H1 (cell line): ENCODE measurements around the gene BPI. TPM values are rescaled to one million over a fixed set of nuclear protein-coding genes. Genes with fewer than 3 reads are reported as not detected.

Experiments
- CEBPB ChIP-seq: IDR thresholded peaks from 2 replicates; pipeline ENCODE4 v1.6.1; 2012; ENCODE audit warnings: low read depth, low read length
- CHD2 ChIP-seq: IDR thresholded peaks from 2 replicates; pipeline ENCODE4 v1.6.1; 2012; ENCODE audit warnings: low read length, improper control_type of control experiment
- KDM1A ChIP-seq: fragments of 200-600, 300-600 bp; sonication (generic); IDR thresholded peaks from 2 replicates; pipeline ENCODE4 v1.7.1; 2016; ENCODE audit warnings: mild to moderate bottlenecking, low read length, borderline replicate concordance
- YY1 ChIP-seq: IDR thresholded peaks from 2 replicates; pipeline ENCODE4 v1.6.1; 2011; ENCODE audit warnings: low read depth, mild to moderate bottlenecking, low read length
- polyA plus RNA-seq, 7 experiments: library from polyadenylated mRNA; depleted of rRNA in 3 of 7; stranded (reverse) in 5 of 7; unstranded in 2 of 7; fragments of >200 nt in 5 of 7; fragments of 200-250 nt in 2 of 7; gene quantifications; 1 replicate in 5 of 7; 2 replicates in 1 of 7; 4 replicates in 1 of 7; pipeline versions ENCODE4 v1.2.1 to v1.2.3, GENCODE V29; 2011 to 2013; ENCODE audit warnings: missing spikeins in 2 of 7, mixed read lengths in 2 of 7
- total RNA-seq: library from RNA; stranded (reverse); fragmentation: NEBNext Ultra II Directional; extraction: Animal tissue kit (Norgen Biotek cat#: 25700); gene quantifications from 2 replicates; pipeline ENCODE4 v1.2.1, GENCODE V29; 2021
- TF ChIP-seq, protein P1 (sequence below): fragments of 300-600 bp; sonication (generic); IDR thresholded peaks from 2 replicates; pipeline ENCODE4 v1.7.1; 2012; ENCODE audit warnings: low read length, moderate library complexity, mild to moderate bottlenecking, inconsistent platforms; ENCODE audit not compliant: insufficient replicate concordance

BPI gene
- total and polyA plus RNA-seq, 2 of the 8 experiments (the other 6 are each of a cell fraction or from before 2014, with no cell fraction given), result not detected

DNA sequence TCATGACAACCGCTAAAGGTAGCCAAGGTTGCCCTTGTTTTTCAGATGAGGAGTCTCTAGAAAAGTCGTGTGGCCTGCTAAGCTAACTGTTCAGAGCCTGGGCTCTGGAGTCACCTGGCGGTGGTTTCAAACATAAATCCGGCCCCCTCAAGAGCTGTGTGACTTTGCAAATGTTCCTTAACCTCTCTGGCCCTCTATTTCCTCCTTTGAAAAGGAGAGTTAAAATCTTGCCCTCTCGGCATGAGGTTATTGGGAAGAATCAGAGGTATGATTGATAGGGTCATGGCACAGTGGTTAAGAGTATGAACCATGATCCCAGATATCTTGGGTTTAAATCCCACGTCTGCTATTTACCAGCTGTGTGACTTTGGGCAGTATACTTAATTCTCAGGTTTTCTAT lies 36.7 kb downstream of the BPI start (continued):
- TF ChIP-seq, protein P1, sequence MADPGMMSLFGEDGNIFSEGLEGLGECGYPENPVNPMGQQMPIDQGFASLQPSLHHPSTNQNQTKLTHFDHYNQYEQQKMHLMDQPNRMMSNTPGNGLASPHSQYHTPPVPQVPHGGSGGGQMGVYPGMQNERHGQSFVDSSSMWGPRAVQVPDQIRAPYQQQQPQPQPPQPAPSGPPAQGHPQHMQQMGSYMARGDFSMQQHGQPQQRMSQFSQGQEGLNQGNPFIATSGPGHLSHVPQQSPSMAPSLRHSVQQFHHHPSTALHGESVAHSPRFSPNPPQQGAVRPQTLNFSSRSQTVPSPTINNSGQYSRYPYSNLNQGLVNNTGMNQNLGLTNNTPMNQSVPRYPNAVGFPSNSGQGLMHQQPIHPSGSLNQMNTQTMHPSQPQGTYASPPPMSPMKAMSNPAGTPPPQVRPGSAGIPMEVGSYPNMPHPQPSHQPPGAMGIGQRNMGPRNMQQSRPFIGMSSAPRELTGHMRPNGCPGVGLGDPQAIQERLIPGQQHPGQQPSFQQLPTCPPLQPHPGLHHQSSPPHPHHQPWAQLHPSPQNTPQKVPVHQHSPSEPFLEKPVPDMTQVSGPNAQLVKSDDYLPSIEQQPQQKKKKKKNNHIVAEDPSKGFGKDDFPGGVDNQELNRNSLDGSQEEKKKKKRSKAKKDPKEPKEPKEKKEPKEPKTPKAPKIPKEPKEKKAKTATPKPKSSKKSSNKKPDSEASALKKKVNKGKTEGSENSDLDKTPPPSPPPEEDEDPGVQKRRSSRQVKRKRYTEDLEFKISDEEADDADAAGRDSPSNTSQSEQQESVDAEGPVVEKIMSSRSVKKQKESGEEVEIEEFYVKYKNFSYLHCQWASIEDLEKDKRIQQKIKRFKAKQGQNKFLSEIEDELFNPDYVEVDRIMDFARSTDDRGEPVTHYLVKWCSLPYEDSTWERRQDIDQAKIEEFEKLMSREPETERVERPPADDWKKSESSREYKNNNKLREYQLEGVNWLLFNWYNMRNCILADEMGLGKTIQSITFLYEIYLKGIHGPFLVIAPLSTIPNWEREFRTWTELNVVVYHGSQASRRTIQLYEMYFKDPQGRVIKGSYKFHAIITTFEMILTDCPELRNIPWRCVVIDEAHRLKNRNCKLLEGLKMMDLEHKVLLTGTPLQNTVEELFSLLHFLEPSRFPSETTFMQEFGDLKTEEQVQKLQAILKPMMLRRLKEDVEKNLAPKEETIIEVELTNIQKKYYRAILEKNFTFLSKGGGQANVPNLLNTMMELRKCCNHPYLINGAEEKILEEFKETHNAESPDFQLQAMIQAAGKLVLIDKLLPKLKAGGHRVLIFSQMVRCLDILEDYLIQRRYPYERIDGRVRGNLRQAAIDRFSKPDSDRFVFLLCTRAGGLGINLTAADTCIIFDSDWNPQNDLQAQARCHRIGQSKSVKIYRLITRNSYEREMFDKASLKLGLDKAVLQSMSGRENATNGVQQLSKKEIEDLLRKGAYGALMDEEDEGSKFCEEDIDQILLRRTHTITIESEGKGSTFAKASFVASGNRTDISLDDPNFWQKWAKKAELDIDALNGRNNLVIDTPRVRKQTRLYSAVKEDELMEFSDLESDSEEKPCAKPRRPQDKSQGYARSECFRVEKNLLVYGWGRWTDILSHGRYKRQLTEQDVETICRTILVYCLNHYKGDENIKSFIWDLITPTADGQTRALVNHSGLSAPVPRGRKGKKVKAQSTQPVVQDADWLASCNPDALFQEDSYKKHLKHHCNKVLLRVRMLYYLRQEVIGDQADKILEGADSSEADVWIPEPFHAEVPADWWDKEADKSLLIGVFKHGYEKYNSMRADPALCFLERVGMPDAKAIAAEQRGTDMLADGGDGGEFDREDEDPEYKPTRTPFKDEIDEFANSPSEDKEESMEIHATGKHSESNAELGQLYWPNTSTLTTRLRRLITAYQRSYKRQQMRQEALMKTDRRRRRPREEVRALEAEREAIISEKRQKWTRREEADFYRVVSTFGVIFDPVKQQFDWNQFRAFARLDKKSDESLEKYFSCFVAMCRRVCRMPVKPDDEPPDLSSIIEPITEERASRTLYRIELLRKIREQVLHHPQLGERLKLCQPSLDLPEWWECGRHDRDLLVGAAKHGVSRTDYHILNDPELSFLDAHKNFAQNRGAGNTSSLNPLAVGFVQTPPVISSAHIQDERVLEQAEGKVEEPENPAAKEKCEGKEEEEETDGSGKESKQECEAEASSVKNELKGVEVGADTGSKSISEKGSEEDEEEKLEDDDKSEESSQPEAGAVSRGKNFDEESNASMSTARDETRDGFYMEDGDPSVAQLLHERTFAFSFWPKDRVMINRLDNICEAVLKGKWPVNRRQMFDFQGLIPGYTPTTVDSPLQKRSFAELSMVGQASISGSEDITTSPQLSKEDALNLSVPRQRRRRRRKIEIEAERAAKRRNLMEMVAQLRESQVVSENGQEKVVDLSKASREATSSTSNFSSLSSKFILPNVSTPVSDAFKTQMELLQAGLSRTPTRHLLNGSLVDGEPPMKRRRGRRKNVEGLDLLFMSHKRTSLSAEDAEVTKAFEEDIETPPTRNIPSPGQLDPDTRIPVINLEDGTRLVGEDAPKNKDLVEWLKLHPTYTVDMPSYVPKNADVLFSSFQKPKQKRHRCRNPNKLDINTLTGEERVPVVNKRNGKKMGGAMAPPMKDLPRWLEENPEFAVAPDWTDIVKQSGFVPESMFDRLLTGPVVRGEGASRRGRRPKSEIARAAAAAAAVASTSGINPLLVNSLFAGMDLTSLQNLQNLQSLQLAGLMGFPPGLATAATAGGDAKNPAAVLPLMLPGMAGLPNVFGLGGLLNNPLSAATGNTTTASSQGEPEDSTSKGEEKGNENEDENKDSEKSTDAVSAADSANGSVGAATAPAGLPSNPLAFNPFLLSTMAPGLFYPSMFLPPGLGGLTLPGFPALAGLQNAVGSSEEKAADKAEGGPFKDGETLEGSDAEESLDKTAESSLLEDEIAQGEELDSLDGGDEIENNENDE, result no peak
- no peak for TF ChIP-seq CHD2
- peak; percentile 82; the same call in 1 of the 2 replicates for TF ChIP-seq KDM1A
- TF ChIP-seq CEBPB, result no peak
- TF ChIP-seq YY1, result no peak
- TF ChIP-seq, all 59 proteins: peak for 1
